ENCODE data around the gene PARD3B. TPM values are rescaled to one million over a fixed set of nuclear protein-coding genes. Genes with fewer than 3 reads are reported as not detected.

The PARD3B gene
- total and polyA plus RNA-seq, 2 of the 4 experiments (the other 2 are of a cell fraction): 3.3 to 15.6 TPM

GRCh38 chr2:204643326-204643725 is 98.1 kb downstream of the PARD3B start:
- Histone ChIP-seq H2BK120ac (ENCODE audit: low read depth, low read length) (peak overlapping the region; percentile 37; the same call in 1 of the 2 replicates), H4K5ac (ENCODE audit: low read depth, low read length) (no peak overlapping the region), H2BK15ac (ENCODE audit: low read depth, low read length) (no peak overlapping the region), H3K14ac (replicated peaks; ENCODE audit: low read depth, low read length) (peak overlapping the region; percentile 60; the same call in 1 of the 2 replicates), H2BK20ac (ENCODE audit: low read depth, low read length) (no peak overlapping the region), H3K18ac (ENCODE audit: low read depth, low read length) (no peak overlapping the region), H3K9me1 (ENCODE audit: insufficient read depth, low read length) (peaks cover 8% of the 10 kb centered on the region), H2AK9ac (replicated peaks; ENCODE audit: low read depth, low read length, poor library complexity) (no peak overlapping the region), H3K9ac (ENCODE audit: low read depth, low read length) (no peak overlapping the region), H2BK5ac (ENCODE audit: low read depth, low read length, poor library complexity, severe bottlenecking) (peak overlapping the region; percentile 0), H4K8ac (ENCODE audit: low read depth in 2 of 2, low read length in 2 of 2) (no peak overlapping the region), H3K79me1 (ENCODE audit: low read depth in 1 of 2, low read length in 2 of 2) (peaks cover 19 to 47% of the 10 kb centered on the region in 2 experiments), H3K36me3 (ENCODE audit: control insufficient read depth, insufficient read depth, low read length) (no peaks in the 10 kb centered on the region), H3K4me3 (ENCODE audit: insufficient read depth, low read depth, low read length) (no peak overlapping the region), H3K9me3 (ENCODE audit: control insufficient read depth, insufficient read depth, low read length) (no peaks in the 10 kb centered on the region), H3K4me2 (ENCODE audit: low read depth, low read length) (peak overlapping the region; percentile 19; the same call in 1 of the 2 replicates), H2AK5ac (ENCODE audit: low read depth, low read length) (no peak overlapping the region), H2AFZ (replicated peaks; ENCODE audit: low read length, poor library complexity) (no peak overlapping the region), H3K4me1 (ENCODE audit: control insufficient read depth, insufficient read depth, low read length) (peaks cover 13% of the 10 kb centered on the region), H3K27ac (ENCODE audit: insufficient read depth, low read length) (no peak overlapping the region), H3K27me3 (ENCODE audit: control insufficient read depth, insufficient read depth, low read length) (no peaks in the 10 kb centered on the region), H3K56ac (ENCODE audit: extremely low read depth, insufficient read depth, low read length) (no peak overlapping the region), H3K4ac (ENCODE audit: low read depth, low read length) (no peak overlapping the region), H4K20me1 (ENCODE audit: insufficient read depth, low read length) (peaks cover 8% of the 10 kb centered on the region; the same call in 1 of the 2 replicates), H4K91ac (ENCODE audit: insufficient read depth, low read depth, low read length) (peak overlapping the region; percentile 40; the same call in 1 of the 2 replicates), H3K23ac (ENCODE audit: low read depth, low read length) (no peak overlapping the region)
- BruUV-seq (replicated peaks): no TSS peak
- peak; percentile 31; the same call in 1 of the 2 replicates for ATAC-seq (ENCODE audit: low read depth)
- dilution Hi-C loops (cut with HindIII; ENCODE audit: low sequenced_read_pairs, unreplicated experiment): no loop called here
- in situ Hi-C loops (cut with MboI; ENCODE audit: low sequenced_read_pairs): no loop called here
- CTCF ChIA-PET: no interaction called here
- 81% methylated on average over 3 of the region's 4 CpGs; no CpG with 5 or more reads in 1 of the 2 experiments for WGBS, 2 experiments (ENCODE audit: extremely low coverage in 2 of 2, insufficient read length in 1 of 2)
- DNase-seq: peak; percentile 71
- intact Hi-C loops (cut with micrococcal nuclease): no loop called here
- TF ChIP-seq, protein P1, sequence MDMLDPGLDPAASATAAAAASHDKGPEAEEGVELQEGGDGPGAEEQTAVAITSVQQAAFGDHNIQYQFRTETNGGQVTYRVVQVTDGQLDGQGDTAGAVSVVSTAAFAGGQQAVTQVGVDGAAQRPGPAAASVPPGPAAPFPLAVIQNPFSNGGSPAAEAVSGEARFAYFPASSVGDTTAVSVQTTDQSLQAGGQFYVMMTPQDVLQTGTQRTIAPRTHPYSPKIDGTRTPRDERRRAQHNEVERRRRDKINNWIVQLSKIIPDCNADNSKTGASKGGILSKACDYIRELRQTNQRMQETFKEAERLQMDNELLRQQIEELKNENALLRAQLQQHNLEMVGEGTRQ (IDR thresholded peaks at IDR 0.05; ENCODE audit: low read depth, low read length): no peak
- TF ChIP-seq RFX5 (IDR thresholded peaks at IDR 0.05; ENCODE audit: low read depth, low read length) (no peak), MXI1 (IDR thresholded peaks at IDR 0.05; ENCODE audit: borderline replicate concordance, low read depth, low read length) (no peak), MAFK (IDR thresholded peaks at IDR 0.05; ENCODE audit: low read depth, low read length) (no peak), CEBPB (IDR thresholded peaks at IDR 0.05; ENCODE audit: low read depth, low read length) (no peak), FOS (IDR thresholded peaks at IDR 0.05; ENCODE audit: low read depth, low read length) (no peak), SMC3 (IDR thresholded peaks at IDR 0.05; ENCODE audit: low read depth, low read length) (no peak), POLR2A (IDR thresholded peaks at IDR 0.05; ENCODE audit: low read depth, low read length) (no peak), ELK1 (IDR thresholded peaks at IDR 0.05; ENCODE audit: borderline replicate concordance, low read depth, low read length) (no peak), CHD1 (IDR thresholded peaks at IDR 0.05; ENCODE audit: low read depth, low read length) (no peak)
- POLR2A ChIA-PET (ENCODE audit: unreplicated experiment): interaction anchor here (0.6 kb wide), 1 partner anchor 24 kb away, joined by 3 read pairs; no protein-coding TSS in a partner anchor
